Astrocyte of the spinal cord (primary cell): Measurements from ENCODE around the gene SWAP70.
"Not testable (repeated sequence)": the region's sequence is repeated elsewhere in the genome, so short reads cannot be mapped to it uniquely, and the experiment has no call there.

ENCODE experiments used
- DNase-seq: peaks from one replicate; pipeline ENCODE4 v3.0.0; 2011; ENCODE audit warnings: low read depth, low spot score
- H3K4me3 ChIP-seq: 2 replicates; pipeline ENCODE4 v1.5.1; 2011; ENCODE audit warnings: low read depth, mild to moderate bottlenecking, low read length, moderate library complexity
- CTCF ChIP-seq: IDR thresholded peaks from 2 replicates; pipeline ENCODE4 v1.5.1; 2012; ENCODE audit warnings: low read depth, mild to moderate bottlenecking, low read length, inconsistent platforms
- in situ Hi-C: cut with HindIII; loops from 2 replicates; pipeline ENCODE4 v1.10.0; 2017; ENCODE audit warnings: low sequenced_read_pairs

The SWAP70 gene

DNA sequence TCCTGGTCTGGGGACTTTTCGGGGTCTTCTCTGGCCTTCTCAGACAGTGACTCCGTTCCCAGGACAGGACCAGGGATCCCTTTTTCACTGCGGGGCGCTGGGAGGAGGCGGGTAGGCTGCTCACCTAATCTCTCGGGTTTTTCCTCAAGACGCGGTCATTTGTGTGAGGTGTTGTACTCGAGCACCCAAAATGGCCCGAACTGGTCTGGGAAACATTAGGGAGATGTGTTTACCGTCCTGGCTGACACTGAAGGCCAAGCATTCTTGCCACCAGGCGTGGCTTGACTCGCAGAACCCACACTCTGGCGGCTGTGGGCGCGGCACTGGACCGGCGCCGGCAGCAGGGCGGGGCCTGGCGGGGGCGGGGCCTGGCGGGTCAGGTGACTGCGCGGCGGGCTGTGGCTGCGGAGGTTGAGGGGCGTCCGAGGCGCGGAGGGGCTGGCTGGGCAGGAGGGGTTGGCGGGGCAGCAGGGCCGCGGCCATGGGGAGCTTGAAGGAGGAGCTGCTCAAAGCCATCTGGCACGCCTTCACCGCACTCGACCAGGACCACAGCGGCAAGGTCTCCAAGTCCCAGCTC is at the start of gene SWAP70:
Gene SWAP70 (plus strand): TSS at position 379 of the 577 bp plus-strand sequence. CDS start 103 bp downstream, at position 482.
- TF ChIP-seq CTCF = peak; percentile 42
- in situ Hi-C loops = no loop called here
- H3K4me3 ChIP-seq = peak within 1 kb of the TSS; percentile 71
- peak; percentile 82 for DNase-seq

DNA sequence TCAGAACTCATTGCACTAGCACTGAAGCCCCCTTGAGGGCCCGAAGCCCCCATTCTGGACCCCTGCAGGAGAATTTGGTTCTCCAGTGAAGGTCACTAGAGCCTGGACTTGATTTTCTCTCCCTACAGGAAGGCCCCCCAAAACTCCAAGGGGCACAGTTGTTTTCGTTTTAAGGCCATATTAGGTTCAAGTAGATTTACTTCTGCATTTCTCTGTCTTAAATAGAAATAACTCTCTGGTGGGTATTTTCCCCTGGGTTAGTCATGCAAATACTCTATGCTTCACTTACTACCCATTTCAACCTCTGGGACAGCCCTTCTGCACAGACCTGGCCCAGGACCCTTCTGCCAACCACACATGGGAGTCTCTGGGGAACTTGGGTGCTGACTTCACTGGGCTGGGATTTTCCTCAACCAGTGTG is 48.8 kb upstream of the SWAP70 start:
- DNase-seq = no peak
- in situ Hi-C loops = no loop called here
- TF ChIP-seq CTCF = no peak
- no peak overlapping the region for H3K4me3 ChIP-seq

DNA sequence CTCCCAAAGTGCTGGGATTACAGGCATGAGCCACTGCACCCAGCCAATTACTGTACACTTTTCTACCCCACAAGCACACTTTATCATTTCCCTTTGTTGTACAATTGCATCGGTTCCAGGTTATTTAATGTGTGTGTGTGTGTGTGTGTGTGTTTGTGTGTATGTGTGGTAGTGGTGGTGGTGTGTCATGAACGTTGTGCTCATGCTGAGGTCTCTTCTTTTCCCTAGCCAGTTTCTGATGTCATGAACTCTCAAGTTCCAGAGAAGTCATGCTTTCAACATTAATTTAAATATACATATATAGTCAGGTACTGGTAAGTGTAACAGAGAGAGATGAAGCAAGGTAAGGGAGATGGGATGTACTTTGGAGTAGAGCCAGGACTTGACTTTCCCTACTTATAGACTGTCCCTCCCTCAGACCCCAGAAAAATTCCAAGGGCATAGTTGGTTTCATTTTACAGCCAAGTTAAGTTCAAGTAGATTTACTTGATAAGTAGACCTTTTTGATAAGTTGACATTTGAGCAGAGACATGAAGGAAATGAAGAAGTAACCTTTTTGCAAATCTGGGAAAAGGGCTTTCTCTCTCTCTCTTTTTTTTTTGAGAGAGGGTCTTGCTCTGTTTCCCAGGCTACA is 47.7 kb upstream of the SWAP70 start:
- DNase-seq = no peak
- in situ Hi-C loops = no loop called here
- H3K4me3 ChIP-seq = no peak overlapping the region
- no peak for TF ChIP-seq CTCF

GRCh38 chr11:9616858-9617257 is 47.0 kb upstream of the SWAP70 start:
- in situ Hi-C loops = no loop called here
- TF ChIP-seq CTCF = no peak
- H3K4me3 ChIP-seq = no peak overlapping the region
- no peak for DNase-seq

DNA sequence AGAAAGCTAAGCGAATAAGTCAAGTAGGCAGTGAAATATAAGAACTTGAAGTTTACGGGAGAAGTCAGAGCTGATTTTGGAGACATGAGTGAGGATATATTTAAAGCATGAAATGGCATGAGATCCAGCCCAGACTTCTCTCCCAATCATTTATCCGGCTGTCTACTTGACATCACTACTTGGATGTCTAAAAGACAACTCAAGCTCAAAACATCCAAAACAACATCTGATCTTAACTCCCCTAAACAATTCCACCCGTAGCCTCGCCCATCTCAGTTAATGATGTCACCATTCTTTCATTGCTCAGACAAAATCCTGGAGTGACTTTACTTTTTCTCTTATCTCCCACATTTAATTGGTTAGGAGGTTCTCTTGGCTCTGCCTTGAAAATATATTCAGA is 45.9 kb upstream of the SWAP70 start:
- peak; percentile 18 for DNase-seq
- H3K4me3 ChIP-seq = no peak overlapping the region
- in situ Hi-C loops = no loop called here
- TF ChIP-seq CTCF = no peak

- in situ Hi-C loops = no loop called here
- no peak overlapping the region for H3K4me3 ChIP-seq
- no peak for TF ChIP-seq CTCF
- DNase-seq = no peak
Measured at GRCh38 chr11:9619004-9619403, 44.9 kb upstream of the SWAP70 start.

- in situ Hi-C loops = no loop called here
- no peak overlapping the region for H3K4me3 ChIP-seq
- DNase-seq = no peak
- no peak for TF ChIP-seq CTCF
Measured at GRCh38 chr11:9619971-9620370, 43.9 kb upstream of the SWAP70 start.

- in situ Hi-C loops, H3K4me3 ChIP-seq, DNase-seq: not testable (repeated sequence)
Measured at GRCh38 chr11:9622353-9622752, 41.5 kb upstream of the SWAP70 start.

DNA sequence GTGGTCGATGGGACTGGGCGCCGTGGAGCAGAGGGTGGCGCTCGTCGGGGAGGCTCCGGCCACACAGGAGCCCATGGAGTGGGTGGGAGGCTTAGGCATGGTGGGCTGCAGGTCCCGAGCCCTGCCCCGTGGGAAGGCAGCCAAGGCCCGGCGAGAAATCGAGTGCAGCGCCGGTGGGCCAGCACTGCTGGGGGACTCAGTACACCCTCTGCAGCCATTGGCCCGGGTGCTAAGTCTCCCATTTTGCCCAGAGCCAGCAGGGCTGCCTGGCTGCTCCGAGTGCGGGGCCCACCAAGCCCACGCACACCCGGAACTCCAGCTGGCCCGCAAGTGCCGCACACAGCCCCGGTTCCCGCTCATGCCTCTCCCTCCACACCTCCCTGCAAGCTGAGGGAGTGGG is 40.8 kb upstream of the SWAP70 start:
- DNase-seq, in situ Hi-C loops: not testable (repeated sequence)

More for the DNA sequence above, 40.8 kb upstream of the SWAP70 start:
- not testable (repeated sequence) for H3K4me3 ChIP-seq
